Measurements from ENCODE around the gene CCDC6. TPM values are rescaled to one million over a fixed set of nuclear protein-coding genes. Genes with fewer than 3 reads are reported as not detected.

Gene CCDC6
- total and polyA plus RNA-seq, 9 donors, result 12.2 to 46.8 (median 34.1) TPM

DNA sequence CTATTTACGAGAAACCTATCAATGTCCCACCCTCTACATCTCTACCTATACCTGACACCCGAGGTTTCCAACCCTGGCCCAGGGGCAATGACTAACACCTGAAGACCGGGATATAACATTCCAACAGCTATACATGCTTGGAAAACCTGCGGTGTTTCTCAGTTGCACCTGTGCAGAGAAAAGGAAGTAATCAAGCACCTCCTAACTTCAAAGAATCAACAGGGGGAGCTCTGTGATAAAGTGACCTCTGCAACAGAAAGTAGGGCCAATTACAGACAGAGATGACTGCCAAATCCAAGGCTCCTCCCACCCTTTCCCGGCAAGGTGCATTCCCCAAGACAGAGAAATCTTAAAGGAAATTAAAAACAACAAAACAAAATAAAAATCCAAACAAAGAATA lies 41.3 kb downstream of the CCDC6 start:
- intact Hi-C loops (cut with DNase I), result no loop called here
- 65 to 68% (median 67%) methylated on average over 5 of the region's 5 CpGs for WGBS, 3 donors
- Histone ChIP-seq H3K4me3 (no peak overlapping the region), H3K9me3 (no peaks in the 10 kb centered on the region), H3K27ac (no peak overlapping the region), H3K36me3 (no peaks in the 10 kb centered on the region), H3K27me3 (no peaks in the 10 kb centered on the region), H3K4me1 (ENCODE audit: insufficient read depth) (peaks cover 9% of the 10 kb centered on the region)
- DNase-seq, result no peak
- TF ChIP-seq EP300 (IDR thresholded peaks at IDR 0.05), result no peak
- TF ChIP-seq POLR2A (IDR thresholded peaks at IDR 0.05), result no peak
- TF ChIP-seq, protein P1, sequence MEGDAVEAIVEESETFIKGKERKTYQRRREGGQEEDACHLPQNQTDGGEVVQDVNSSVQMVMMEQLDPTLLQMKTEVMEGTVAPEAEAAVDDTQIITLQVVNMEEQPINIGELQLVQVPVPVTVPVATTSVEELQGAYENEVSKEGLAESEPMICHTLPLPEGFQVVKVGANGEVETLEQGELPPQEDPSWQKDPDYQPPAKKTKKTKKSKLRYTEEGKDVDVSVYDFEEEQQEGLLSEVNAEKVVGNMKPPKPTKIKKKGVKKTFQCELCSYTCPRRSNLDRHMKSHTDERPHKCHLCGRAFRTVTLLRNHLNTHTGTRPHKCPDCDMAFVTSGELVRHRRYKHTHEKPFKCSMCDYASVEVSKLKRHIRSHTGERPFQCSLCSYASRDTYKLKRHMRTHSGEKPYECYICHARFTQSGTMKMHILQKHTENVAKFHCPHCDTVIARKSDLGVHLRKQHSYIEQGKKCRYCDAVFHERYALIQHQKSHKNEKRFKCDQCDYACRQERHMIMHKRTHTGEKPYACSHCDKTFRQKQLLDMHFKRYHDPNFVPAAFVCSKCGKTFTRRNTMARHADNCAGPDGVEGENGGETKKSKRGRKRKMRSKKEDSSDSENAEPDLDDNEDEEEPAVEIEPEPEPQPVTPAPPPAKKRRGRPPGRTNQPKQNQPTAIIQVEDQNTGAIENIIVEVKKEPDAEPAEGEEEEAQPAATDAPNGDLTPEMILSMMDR (IDR thresholded peaks at IDR 0.05), result no peak

DNA sequence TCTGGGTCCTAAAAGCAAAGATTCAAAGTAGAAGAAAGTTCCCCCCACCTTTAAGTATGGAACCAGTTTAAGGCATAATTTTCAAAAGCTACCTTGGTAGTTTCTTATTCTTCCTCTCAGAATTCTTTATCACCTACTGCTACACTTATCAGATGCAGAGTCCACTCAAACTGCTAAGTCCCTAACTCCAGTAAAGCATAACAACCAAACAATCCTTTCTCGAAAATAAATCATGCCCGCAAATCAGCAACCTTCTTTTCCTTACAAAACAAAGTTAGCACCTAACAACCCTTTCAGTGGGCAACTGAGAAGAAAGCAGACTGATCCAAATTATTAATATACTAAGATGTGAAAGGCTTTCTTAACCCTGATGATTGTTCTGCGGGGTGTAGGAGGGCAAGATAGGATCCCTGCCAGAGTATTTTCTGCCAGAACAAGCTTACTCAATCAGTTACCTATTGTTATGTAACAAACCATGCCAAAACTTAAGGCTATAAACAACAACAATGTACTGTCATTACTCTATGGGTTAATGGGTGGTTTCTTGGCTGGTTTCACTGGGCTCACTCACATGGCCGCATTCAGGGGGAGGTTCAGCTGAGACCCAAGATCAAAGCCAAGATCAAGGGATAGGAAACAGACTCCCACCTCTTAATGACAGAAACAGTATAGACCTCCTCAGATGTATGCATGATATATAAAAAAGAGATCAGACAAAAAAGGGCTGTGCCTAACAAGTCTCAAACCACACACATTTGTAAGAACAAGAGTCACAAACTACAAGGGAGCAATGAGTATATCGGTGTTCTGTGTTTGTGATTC lies 42.0 kb downstream of the CCDC6 start:
- Histone ChIP-seq H3K27me3 (no peaks in the 10 kb centered on the region), H3K9me3 (no peaks in the 10 kb centered on the region), H3K4me1 (ENCODE audit: insufficient read depth) (peaks cover 9% of the 10 kb centered on the region), H3K4me3 (no peak overlapping the region), H3K36me3 (no peaks in the 10 kb centered on the region), H3K27ac (no peak overlapping the region)
- no peak for DNase-seq
- WGBS, 3 donors, result 49 to 61% (median 60%) methylated on average over 5 of the region's 5 CpGs
- intact Hi-C loops (cut with DNase I), result no loop called here
- TF ChIP-seq EP300 (IDR thresholded peaks at IDR 0.05) (no peak), POLR2A (IDR thresholded peaks at IDR 0.05) (no peak)
- TF ChIP-seq, protein P1 (IDR thresholded peaks at IDR 0.05), result no peak

DNA sequence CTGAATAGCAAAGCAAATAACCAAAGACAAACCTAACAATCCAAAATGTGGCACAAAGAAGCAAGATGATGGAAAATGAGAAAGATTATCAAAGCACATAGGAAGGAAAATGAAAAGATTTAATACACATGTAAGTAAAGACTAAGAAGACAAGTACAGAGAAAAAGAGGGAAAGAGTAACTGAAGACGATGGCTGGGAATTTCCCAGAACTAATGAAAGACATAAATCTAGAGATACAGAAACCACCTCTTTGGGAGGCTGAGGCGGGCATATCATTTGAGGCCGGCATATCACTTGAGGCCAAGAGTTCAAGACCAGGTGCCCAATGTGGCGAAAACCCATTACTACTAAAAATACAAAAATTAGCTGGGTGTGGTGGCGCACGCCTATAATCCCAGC lies 46.8 kb downstream of the CCDC6 start:
- WGBS, 3 donors, result 96 to 99% (median 98%) methylated on average over 6 of the region's 6 CpGs
- H3K36me3 ChIP-seq, result no peaks in the 10 kb centered on the region
- no peak overlapping the region for H3K27ac ChIP-seq
- H3K9me3 ChIP-seq, result no peaks in the 10 kb centered on the region
- intact Hi-C loops (cut with DNase I), result loop anchor here in 1 of 4 donors (10.0 kb wide), 1 partner anchor 45 kb away; the partner anchor contains the start of gene CCDC6
- TF ChIP-seq EP300 (IDR thresholded peaks at IDR 0.05), result no peak
- TF ChIP-seq, protein P1 (IDR thresholded peaks at IDR 0.05), result no peak
- no peak for TF ChIP-seq POLR2A (IDR thresholded peaks at IDR 0.05)
- peaks cover 8% of the 10 kb centered on the region for H3K4me1 ChIP-seq (ENCODE audit: insufficient read depth)
- H3K4me3 ChIP-seq, result no peak overlapping the region
- no peaks in the 10 kb centered on the region for H3K27me3 ChIP-seq
- no peak for DNase-seq

DNA sequence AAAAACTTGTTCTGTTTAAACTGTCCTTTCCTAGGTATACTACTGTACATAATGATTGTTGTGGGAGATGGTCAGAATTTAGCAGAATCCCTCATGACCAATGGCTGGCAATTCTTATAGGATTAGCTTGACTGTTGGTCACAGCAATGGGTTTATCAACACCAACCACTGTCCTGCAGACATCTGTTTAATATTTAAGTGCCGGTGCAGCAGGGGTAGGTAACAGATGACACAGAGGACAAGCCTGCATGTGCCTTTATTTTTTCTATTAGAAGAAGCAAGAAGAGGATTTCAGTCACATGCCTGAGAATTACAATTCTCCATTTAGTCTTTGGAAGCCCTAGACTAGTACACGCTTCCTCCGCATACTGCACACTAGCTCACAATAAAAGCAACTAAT lies 48.4 kb downstream of the CCDC6 start:
- H3K27ac ChIP-seq, result no peak overlapping the region
- H3K4me1 ChIP-seq (ENCODE audit: insufficient read depth), result peaks cover 11% of the 10 kb centered on the region
- H3K9me3 ChIP-seq, result no peaks in the 10 kb centered on the region
- TF ChIP-seq EP300 (IDR thresholded peaks at IDR 0.05) (no peak), POLR2A (IDR thresholded peaks at IDR 0.05) (no peak)
- TF ChIP-seq, protein P1 (IDR thresholded peaks at IDR 0.05), result no peak
- no peaks in the 10 kb centered on the region for H3K36me3 ChIP-seq
- 89 to 98% (median 95%) methylated on average over 3 of the region's 3 CpGs for WGBS, 3 donors
- H3K27me3 ChIP-seq, result no peaks in the 10 kb centered on the region
- intact Hi-C loops (cut with DNase I), result loop anchor here in 1 of 4 donors (10.0 kb wide), 1 partner anchor 47 kb away; the partner anchor contains the start of gene CCDC6
- H3K4me3 ChIP-seq, result no peak overlapping the region
- DNase-seq, result no peak

All from ovary (tissue), 9 donors.